Neutrophil (primary cell): Measurements from ENCODE around the gene TTC17.

Experiments
- H3K27ac ChIP-seq: fragments of 200-600 bp; sonication (generic); 2 replicates; pipeline ENCODE4 v1.5.1; 2016; ENCODE audit warnings: mild to moderate bottlenecking, moderate library complexity
- H3K27me3 ChIP-seq: fragments of 200-600 bp; sonication (generic); 2 replicates; pipeline ENCODE4 v1.6.0; 2016; ENCODE audit warnings: mild to moderate bottlenecking
- H3K36me3 ChIP-seq: fragments of 200-600 bp; sonication (generic); 2 replicates; pipeline ENCODE4 v1.5.1; 2017
- H3K4me1 ChIP-seq, 2 experiments: fragments of 200-600 bp in 1 of 2; sonication (generic) in 1 of 2; 1 replicate in 1 of 2; 2 replicates in 1 of 2; pipeline versions ENCODE4 v1.5.1 to v1.6.1; 2013 to 2016; ENCODE audit warnings: low read depth in 1 of 2, low read length in 1 of 2, mild to moderate bottlenecking in 1 of 2, moderate library complexity in 1 of 2; ENCODE audit not compliant: control insufficient read depth in 1 of 2, insufficient read depth in 1 of 2
- H3K4me3 ChIP-seq, 2 experiments: fragments of 200-600 bp in 1 of 2; sonication (generic) in 1 of 2; 1 replicate in 1 of 2; 2 replicates in 1 of 2; pipeline ENCODE4 v1.5.1; 2013 to 2016; ENCODE audit warnings: low read depth in 1 of 2, low read length in 1 of 2, mild to moderate bottlenecking in 1 of 2, moderate library complexity in 1 of 2
- H3K9me3 ChIP-seq: fragments of 200-600 bp; sonication (generic); 2 replicates; pipeline ENCODE4 v1.5.1; 2016
- CTCF ChIP-seq: fragments of 200-600 bp; sonication (generic); IDR thresholded peaks from 2 replicates; pipeline ENCODE4 v1.5.1; 2016; ENCODE audit warnings: antibody characterized with exemption

TTC17 gene

GRCh38 chr11:43384393-43384792 is 25.7 kb downstream of the TTC17 start:
- Histone ChIP-seq H3K27me3 (no peaks in the 10 kb centered on the region), H3K9me3 (no peaks in the 10 kb centered on the region), H3K27ac (no peak overlapping the region), H3K4me3 (no peak overlapping the region), H3K36me3 (peaks cover 11% of the 10 kb centered on the region), H3K4me1 (no peaks in the 10 kb centered on the region)
- TF ChIP-seq CTCF: no peak

- Histone ChIP-seq H3K36me3 (peaks cover 66% of the 10 kb centered on the region), H3K27me3 (no peaks in the 10 kb centered on the region), H3K27ac (no peak overlapping the region)
These were observed 34.0 kb downstream of the TTC17 start for GRCh38 chr11:43392713-43393112.

GRCh38 chr11:43393765-43394355 is 35.1 kb downstream of the TTC17 start:
- Histone ChIP-seq H3K4me3 (no peak overlapping the region), H3K36me3 (peaks cover 78% of the 10 kb centered on the region), H3K4me1 (no peaks in the 10 kb centered on the region), H3K27me3 (no peaks in the 10 kb centered on the region), H3K27ac (no peak overlapping the region), H3K9me3 (no peaks in the 10 kb centered on the region)
- TF ChIP-seq CTCF: no peak

More at GRCh38 chr11:43392713-43393112, 34.0 kb downstream of the TTC17 start:
- TF ChIP-seq CTCF: no peak
- no peaks in the 10 kb centered on the region for H3K9me3 ChIP-seq
- no peak overlapping the region for H3K4me3 ChIP-seq
- H3K4me1 ChIP-seq: no peaks in the 10 kb centered on the region

GRCh38 chr11:43396617-43397016 is 37.9 kb downstream of the TTC17 start:
- Histone ChIP-seq H3K27me3 (no peaks in the 10 kb centered on the region), H3K4me3 (no peak overlapping the region), H3K27ac (no peak overlapping the region), H3K9me3 (no peaks in the 10 kb centered on the region), H3K4me1 (no peaks in the 10 kb centered on the region), H3K36me3 (peaks cover 87% of the 10 kb centered on the region)
- TF ChIP-seq CTCF: no peak

- Histone ChIP-seq H3K27me3 (no peaks in the 10 kb centered on the region), H3K9me3 (no peaks in the 10 kb centered on the region), H3K4me3 (no peak overlapping the region), H3K36me3 (peaks cover 87% of the 10 kb centered on the region), H3K27ac (no peak overlapping the region), H3K4me1 (no peaks in the 10 kb centered on the region)
- no peak for TF ChIP-seq CTCF
These were observed 38.5 kb downstream of the TTC17 start for GRCh38 chr11:43397251-43397650.
